Stomach (tissue), 4 donors: ENCODE measurements around the gene FMN1.

ENCODE experiments used
- EP300 ChIP-seq: sonication (generic); formaldehyde crosslinking; IDR thresholded peaks from one replicate; pipeline ENCODE4 v1.6.1; 2017; ENCODE audit warnings: antibody characterized with exemption
- POLR2A ChIP-seq, 4 donors: fragments of 450-650 bp; IDR thresholded peaks; one replicate each; pipeline ENCODE4 v1.6.1; 2016; ENCODE audit warnings: antibody characterized with exemption in 4 of 4, control low read depth in 2 of 4, mild to moderate bottlenecking in 1 of 4, moderate library complexity in 1 of 4

- no peak for TF ChIP-seq POLR2A (IDR thresholded peaks at IDR 0.05)
- TF ChIP-seq EP300, result no peak
Measured at GRCh38 chr15:33112541-33113105, 81.9 kb downstream of the FMN1 start.
